ENCODE results near the gene KLHL24.

GRCh38 chr3:183592821-183593220 is 42.6 kb upstream of the KLHL24 start:
- no peak for TF ChIP-seq EZH2phosphoT487 (IDR thresholded peaks at IDR 0.05; ENCODE audit: low read depth)
- TF ChIP-seq, protein P1, sequence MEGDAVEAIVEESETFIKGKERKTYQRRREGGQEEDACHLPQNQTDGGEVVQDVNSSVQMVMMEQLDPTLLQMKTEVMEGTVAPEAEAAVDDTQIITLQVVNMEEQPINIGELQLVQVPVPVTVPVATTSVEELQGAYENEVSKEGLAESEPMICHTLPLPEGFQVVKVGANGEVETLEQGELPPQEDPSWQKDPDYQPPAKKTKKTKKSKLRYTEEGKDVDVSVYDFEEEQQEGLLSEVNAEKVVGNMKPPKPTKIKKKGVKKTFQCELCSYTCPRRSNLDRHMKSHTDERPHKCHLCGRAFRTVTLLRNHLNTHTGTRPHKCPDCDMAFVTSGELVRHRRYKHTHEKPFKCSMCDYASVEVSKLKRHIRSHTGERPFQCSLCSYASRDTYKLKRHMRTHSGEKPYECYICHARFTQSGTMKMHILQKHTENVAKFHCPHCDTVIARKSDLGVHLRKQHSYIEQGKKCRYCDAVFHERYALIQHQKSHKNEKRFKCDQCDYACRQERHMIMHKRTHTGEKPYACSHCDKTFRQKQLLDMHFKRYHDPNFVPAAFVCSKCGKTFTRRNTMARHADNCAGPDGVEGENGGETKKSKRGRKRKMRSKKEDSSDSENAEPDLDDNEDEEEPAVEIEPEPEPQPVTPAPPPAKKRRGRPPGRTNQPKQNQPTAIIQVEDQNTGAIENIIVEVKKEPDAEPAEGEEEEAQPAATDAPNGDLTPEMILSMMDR (IDR thresholded peaks at IDR 0.05; ENCODE audit: low read depth, low read length): no peak
